HG02938 (cell line): ENCODE measurements around the gene CYP51A1.
"Not testable (repeated sequence)": the region's sequence is repeated elsewhere in the genome, so short reads cannot be mapped to it uniquely, and the experiment has no call there.

ENCODE experiments used
- ATAC-seq: cut with Tn5 transposase; IDR thresholded peaks from one replicate; pipeline ENCODE4 v1.9.1; 2021; ENCODE audit warnings: mild to moderate bottlenecking, moderate library complexity; ENCODE audit not compliant: unreplicated experiment

The CYP51A1 gene

GRCh38 chr7:92134271-92135051 lies at the start of gene CYP51A1:
TSS of gene CYP51A1 (minus strand) at chr7:92134477. CDS start at chr7:92134364, 113 bp downstream.
- ATAC-seq: peak; percentile 82

GRCh38 chr7:92178928-92179924 lies 44.9 kb upstream of the CYP51A1 start, which contains the start of gene LRRD1:
TSS of gene LRRD1 (minus strand) at chr7:92179142. CDS start at chr7:92165202, 13,940 bp downstream.
- peak; percentile 96 for ATAC-seq

GRCh38 chr7:92177362-92177761 lies 43.1 kb upstream of the CYP51A1 start:
- ATAC-seq: no peak

GRCh38 chr7:92169529-92169928 lies 35.3 kb upstream of the CYP51A1 start:
- ATAC-seq: not testable (repeated sequence)

GRCh38 chr7:92161271-92161670 lies 27.0 kb upstream of the CYP51A1 start:
- no peak for ATAC-seq

GRCh38 chr7:92158660-92159575 lies 24.6 kb upstream of the CYP51A1 start:
- ATAC-seq: peak; percentile 90

- ATAC-seq: no peak
These were observed 22.7 kb upstream of the CYP51A1 start for GRCh38 chr7:92156990-92157389.

GRCh38 chr7:92155108-92155739 lies 20.9 kb upstream of the CYP51A1 start:
- ATAC-seq: no peak

GRCh38 chr7:92150450-92151017 lies 16.3 kb upstream of the CYP51A1 start:
- ATAC-seq: no peak

- ATAC-seq: no peak
These were observed 15.5 kb upstream of the CYP51A1 start for GRCh38 chr7:92149736-92150239.

GRCh38 chr7:92143192-92143880 lies 9.1 kb upstream of the CYP51A1 start:
- not testable (repeated sequence) for ATAC-seq

- not testable (repeated sequence) for ATAC-seq
These were observed 8.5 kb upstream of the CYP51A1 start for GRCh38 chr7:92142791-92143190.

GRCh38 chr7:92141161-92141560 lies 6.9 kb upstream of the CYP51A1 start:
- no peak for ATAC-seq

GRCh38 chr7:92137557-92137956 lies 3.3 kb upstream of the CYP51A1 start:
- no peak for ATAC-seq

GRCh38 chr7:92135052-92135889 lies 994 bp upstream of the CYP51A1 start:
- no peak for ATAC-seq

- peak; percentile 29 for ATAC-seq
These were observed 473 bp downstream of the CYP51A1 start for GRCh38 chr7:92133737-92134270.

GRCh38 chr7:92133133-92133736 lies 1.0 kb downstream of the CYP51A1 start:
- ATAC-seq: peak; percentile 14
